Measurements from ENCODE around the gene TNIK.
A peak's percentile ranks its signal among the peaks of the same experiment; 100 is the strongest.

GRCh38 chr3:171172070-171172469 lies 288.1 kb downstream of the TNIK start:
- TF ChIP-seq CTCF (conservative IDR thresholded peaks at IDR 0.05; ENCODE audit: low read depth in 2 of 2), result peak; percentile 73 to 83
- TF ChIP-seq ETS1 (IDR thresholded peaks at IDR 0.05), result no peak
- no peak for TF ChIP-seq EZH2phosphoT487 (IDR thresholded peaks at IDR 0.05; ENCODE audit: unreplicated experiment)
